Fibroblast of lung (primary cell): ENCODE data around the gene AKT1S1. TPM values are rescaled to one million over a fixed set of nuclear protein-coding genes. Genes with fewer than 3 reads are reported as not detected.

Source experiments
- DNase-seq, 2 donors: peaks; one replicate each; pipeline versions ENCODE4 v3.0.0 to v3.0.0-alpha.2; 2010; ENCODE audit warnings: low read depth in 2 of 2
- H2AFZ ChIP-seq: 2 replicates; pipeline ENCODE4 v1.5.1; 2012; ENCODE audit warnings: low read length, control low read depth, inconsistent platforms
- H3K27ac ChIP-seq: 2 replicates; pipeline ENCODE4 v1.5.1; 2011; ENCODE audit warnings: low read length, control low read depth; ENCODE audit not compliant: insufficient read depth
- H3K27me3 ChIP-seq: 2 replicates; pipeline ENCODE4 v1.5.1; 2011; ENCODE audit warnings: mild to moderate bottlenecking, low read length; ENCODE audit not compliant: control insufficient read depth, insufficient read depth
- H3K36me3 ChIP-seq: 2 replicates; pipeline ENCODE4 v1.5.1; 2011; ENCODE audit warnings: low read length; ENCODE audit not compliant: control insufficient read depth, insufficient read depth
- H3K4me1 ChIP-seq: 2 replicates; pipeline ENCODE4 v1.5.1; 2011; ENCODE audit warnings: low read length; ENCODE audit not compliant: control insufficient read depth, insufficient read depth; ENCODE audit errors: extremely low read depth
- H3K4me2 ChIP-seq: 2 replicates; pipeline ENCODE4 v1.5.1; 2011; ENCODE audit warnings: low read length, control low read depth; ENCODE audit not compliant: insufficient read depth; ENCODE audit errors: extremely low read depth
- H3K4me3 ChIP-seq, 4 experiments: fragments of 200-600 bp in 1 of 4; sonication (generic) in 1 of 4; replicated peaks in 1 of 4; 2 replicates each; pipeline ENCODE4 v1.5.1; 2011 to 2016; ENCODE audit warnings: low read length in 4 of 4, low read depth in 3 of 4, mild to moderate bottlenecking in 3 of 4, control low read depth in 2 of 4, inconsistent platforms in 1 of 4, mixed read lengths in 1 of 4; ENCODE audit not compliant: insufficient read depth in 1 of 4; ENCODE audit errors: control extremely low read depth in 1 of 4
- H3K79me2 ChIP-seq: 2 replicates; pipeline ENCODE4 v1.5.1; 2012; ENCODE audit warnings: mild to moderate bottlenecking, low read length, inconsistent platforms; ENCODE audit not compliant: control insufficient read depth, insufficient read depth
- H3K9ac ChIP-seq: 2 replicates; pipeline ENCODE4 v1.5.1; 2011; ENCODE audit warnings: mild to moderate bottlenecking, low read length, control low read depth; ENCODE audit not compliant: insufficient read depth
- H3K9me3 ChIP-seq: 2 replicates; pipeline ENCODE4 v1.5.1; 2012; ENCODE audit warnings: low read depth, low read length; ENCODE audit not compliant: control insufficient read depth, insufficient read depth
- H4K20me1 ChIP-seq: 2 replicates; pipeline ENCODE4 v1.5.1; 2011; ENCODE audit warnings: low read length; ENCODE audit not compliant: control insufficient read depth, insufficient read depth; ENCODE audit errors: extremely low read depth
- EZH2 ChIP-seq: IDR thresholded peaks from 2 replicates; pipeline ENCODE4 v1.5.1; 2012; ENCODE audit warnings: low read length, control low read depth, mild to moderate bottlenecking; ENCODE audit errors: missing control alignments
- polyA plus RNA-seq, 2 donors: library from polyadenylated mRNA; depleted of rRNA in 1 of 2; stranded (reverse) in 1 of 2; unstranded in 1 of 2; fragments of >200 nt; gene quantifications; 2 replicates each; pipeline ENCODE4 v1.2.1, GENCODE V29; 2011 to 2012; ENCODE audit warnings: missing spikeins in 1 of 2
- total RNA-seq: library from RNA; depleted of rRNA; stranded (reverse); fragments of >200 nt; gene quantifications from 2 replicates; pipeline ENCODE4 v1.2.1, GENCODE V29; 2014
- TF ChIP-seq, protein P1 (sequence below), 2 donors: IDR thresholded peaks in 1 of 2; conservative IDR thresholded peaks in 1 of 2; 1 replicate in 1 of 2; 2 replicates in 1 of 2; pipeline ENCODE4 v1.5.1; 2011 to 2012; ENCODE audit warnings: low read length in 2 of 2, control low read depth in 1 of 2, inconsistent platforms in 1 of 2, low read depth in 1 of 2, mild to moderate bottlenecking in 1 of 2

The AKT1S1 gene
- total and polyA plus RNA-seq, 2 donors (not counting 1 experiment from before 2014, with no cell fraction given), result 12.2 to 37.4 TPM

DNA sequence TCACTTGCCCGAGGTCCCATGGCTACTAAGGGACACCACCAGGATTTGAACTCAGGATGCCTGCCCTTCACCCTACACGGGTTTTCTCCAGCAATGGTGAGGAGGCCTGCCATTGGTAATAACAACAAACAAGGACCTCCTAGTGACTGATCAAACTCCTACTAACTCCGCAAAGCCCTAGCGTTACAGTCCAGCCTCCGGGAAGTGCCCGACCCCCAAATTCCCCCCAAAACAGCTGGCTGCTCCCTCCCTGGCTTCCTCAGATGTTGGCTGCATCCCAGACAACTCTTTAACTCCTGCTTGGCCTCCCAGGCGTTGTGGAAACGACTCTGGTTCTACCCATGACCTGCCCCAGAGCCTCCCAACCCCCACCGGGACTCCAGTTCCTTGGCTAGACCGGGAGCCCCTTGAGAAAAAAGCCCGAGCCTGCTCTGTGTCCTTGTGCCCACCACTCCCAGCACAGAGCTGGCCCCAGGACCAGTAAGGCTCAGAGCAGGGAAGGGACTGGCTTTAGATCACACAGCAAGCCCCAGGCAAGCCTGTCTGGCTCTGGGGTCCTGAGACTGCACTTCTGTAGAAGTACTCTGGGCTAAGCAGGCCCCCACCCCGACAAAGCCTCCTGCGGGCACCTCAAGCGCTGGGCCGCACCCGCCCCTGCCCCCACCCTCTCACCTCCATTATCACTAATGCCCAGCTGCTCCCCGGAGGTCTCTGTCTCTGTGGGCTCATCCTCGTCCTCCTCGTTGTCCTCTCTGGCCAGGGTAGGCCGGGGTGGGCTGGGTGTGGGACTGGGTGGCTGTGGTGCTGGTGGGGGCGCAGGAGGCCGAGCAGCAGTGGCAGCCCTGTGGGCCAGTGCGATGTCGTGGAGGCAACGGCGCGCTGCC lies 4.7 kb downstream of the AKT1S1 start:
- no peak overlapping the region for H3K9ac ChIP-seq
- peaks cover 2% of the 10 kb centered on the region for H3K36me3 ChIP-seq
- H3K9me3 ChIP-seq, result no peaks in the 10 kb centered on the region
- no peak overlapping the region for H3K27ac ChIP-seq
- DNase-seq, result no peak
- H3K79me2 ChIP-seq, result peaks cover 19% of the 10 kb centered on the region
- no peak overlapping the region for H2AFZ ChIP-seq
- H3K4me2 ChIP-seq, result no peak overlapping the region
- H4K20me1 ChIP-seq, result no peaks in the 10 kb centered on the region
- no peak overlapping the region for H3K4me3 ChIP-seq
- H3K27me3 ChIP-seq, result no peaks in the 10 kb centered on the region
- peaks cover 6% of the 10 kb centered on the region for H3K4me1 ChIP-seq
- TF ChIP-seq EZH2, result no peak
- TF ChIP-seq, protein P1, sequence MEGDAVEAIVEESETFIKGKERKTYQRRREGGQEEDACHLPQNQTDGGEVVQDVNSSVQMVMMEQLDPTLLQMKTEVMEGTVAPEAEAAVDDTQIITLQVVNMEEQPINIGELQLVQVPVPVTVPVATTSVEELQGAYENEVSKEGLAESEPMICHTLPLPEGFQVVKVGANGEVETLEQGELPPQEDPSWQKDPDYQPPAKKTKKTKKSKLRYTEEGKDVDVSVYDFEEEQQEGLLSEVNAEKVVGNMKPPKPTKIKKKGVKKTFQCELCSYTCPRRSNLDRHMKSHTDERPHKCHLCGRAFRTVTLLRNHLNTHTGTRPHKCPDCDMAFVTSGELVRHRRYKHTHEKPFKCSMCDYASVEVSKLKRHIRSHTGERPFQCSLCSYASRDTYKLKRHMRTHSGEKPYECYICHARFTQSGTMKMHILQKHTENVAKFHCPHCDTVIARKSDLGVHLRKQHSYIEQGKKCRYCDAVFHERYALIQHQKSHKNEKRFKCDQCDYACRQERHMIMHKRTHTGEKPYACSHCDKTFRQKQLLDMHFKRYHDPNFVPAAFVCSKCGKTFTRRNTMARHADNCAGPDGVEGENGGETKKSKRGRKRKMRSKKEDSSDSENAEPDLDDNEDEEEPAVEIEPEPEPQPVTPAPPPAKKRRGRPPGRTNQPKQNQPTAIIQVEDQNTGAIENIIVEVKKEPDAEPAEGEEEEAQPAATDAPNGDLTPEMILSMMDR (conservative IDR thresholded peaks at IDR 0.05 in 1 of 2, IDR thresholded peaks at IDR 0.05 in 1 of 2; ENCODE audit: low read depth in 1 of 2, low read length in 2 of 2), result no peak

DNA sequence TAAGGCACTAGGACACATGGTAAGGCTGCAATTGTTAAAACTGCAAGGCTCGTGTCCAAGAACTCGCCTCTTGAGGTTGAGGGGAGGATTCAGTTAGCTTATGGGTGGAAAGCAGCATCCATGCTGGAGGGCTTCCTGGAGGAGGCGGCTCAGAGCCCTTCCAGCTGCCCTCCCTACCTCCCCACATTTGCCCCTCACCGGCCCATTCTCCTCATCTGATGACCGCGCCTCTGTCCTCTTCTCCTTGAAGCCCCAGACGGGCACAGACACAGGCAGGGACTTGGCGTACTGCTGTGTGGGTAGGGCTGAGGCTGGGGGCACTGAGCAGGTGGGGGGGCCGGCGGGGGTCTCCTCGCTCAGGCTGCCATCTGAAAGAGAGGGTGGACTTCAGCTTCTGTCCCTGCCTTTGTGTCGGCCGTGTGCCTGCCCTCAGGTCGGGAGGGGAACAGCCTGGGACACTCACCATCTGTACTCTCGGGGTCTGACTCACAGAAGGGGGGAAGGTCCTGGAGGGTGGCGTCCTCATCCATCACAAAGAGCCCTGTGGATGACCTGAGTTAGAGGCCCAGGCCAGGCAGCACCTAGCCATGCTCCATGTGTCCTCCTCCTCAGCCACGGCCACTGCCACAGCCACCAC lies 5.7 kb downstream of the AKT1S1 start:
- DNase-seq, result no peak
- H3K79me2 ChIP-seq, result peaks cover 23% of the 10 kb centered on the region

More for the DNA sequence above, 5.7 kb downstream of the AKT1S1 start:
- no peak overlapping the region for H3K9ac ChIP-seq
- no peaks in the 10 kb centered on the region for H4K20me1 ChIP-seq
- H3K36me3 ChIP-seq, result peaks cover 2% of the 10 kb centered on the region
- no peaks in the 10 kb centered on the region for H3K9me3 ChIP-seq
- no peak for TF ChIP-seq EZH2
- TF ChIP-seq, protein P1 (conservative IDR thresholded peaks at IDR 0.05 in 1 of 2, IDR thresholded peaks at IDR 0.05 in 1 of 2; ENCODE audit: low read depth in 1 of 2, low read length in 2 of 2), result no peak
- H3K4me1 ChIP-seq, result peaks cover 8% of the 10 kb centered on the region
- H3K4me2 ChIP-seq, result no peak overlapping the region
- no peak overlapping the region for H2AFZ ChIP-seq
- no peak overlapping the region for H3K4me3 ChIP-seq
- H3K27ac ChIP-seq, result no peak overlapping the region
- H3K27me3 ChIP-seq, result no peaks in the 10 kb centered on the region
